DOHH2 (cell line): ENCODE data around the gene VWF.
"Not testable (repeated sequence)": the region's sequence is repeated elsewhere in the genome, so short reads cannot be mapped to it uniquely, and the experiment has no call there.

ENCODE experiments used
- H3F3A ChIP-seq: fragments of 200-600 bp; sonication (generic), shearing (Covaris generic); 2 replicates; pipeline ENCODE4 v1.6.0; 2016; ENCODE audit warnings: antibody characterized with exemption, mild to moderate bottlenecking; ENCODE audit not compliant: control insufficient read depth, insufficient read depth
- H3K27ac ChIP-seq: fragments of 200-600 bp; sonication (generic); 2 replicates; pipeline ENCODE4 v1.5.1; 2014; ENCODE audit warnings: low read depth, mild to moderate bottlenecking, low read length, moderate library complexity
- H3K27me3 ChIP-seq: fragments of 200-600 bp; sonication (generic); 2 replicates; pipeline ENCODE4 v1.6.1; 2014; ENCODE audit warnings: mild to moderate bottlenecking, low read length, mixed read lengths; ENCODE audit not compliant: control insufficient read depth
- H3K36me3 ChIP-seq: fragments of 200-600 bp; sonication (generic); 2 replicates; pipeline ENCODE4 v1.6.1; 2014; ENCODE audit warnings: mild to moderate bottlenecking, low read length, moderate library complexity, mixed read lengths; ENCODE audit not compliant: control insufficient read depth
- H3K4me1 ChIP-seq: fragments of 200-600 bp; sonication (generic); 2 replicates; pipeline ENCODE4 v1.6.1; 2014; ENCODE audit warnings: mild to moderate bottlenecking, low read length, mixed read lengths; ENCODE audit not compliant: control insufficient read depth
- H3K4me2 ChIP-seq: fragments of 200-600 bp; sonication (generic); 2 replicates; pipeline ENCODE4 v1.6.0; 2014; ENCODE audit warnings: mild to moderate bottlenecking, low read length, moderate library complexity
- H3K4me3 ChIP-seq: fragments of 200-600 bp; sonication (generic); 2 replicates; pipeline ENCODE4 v1.5.1; 2014; ENCODE audit warnings: mild to moderate bottlenecking, low read length, mixed read lengths
- H3K79me2 ChIP-seq: fragments of 200-600 bp; sonication (generic); 2 replicates; pipeline ENCODE4 v1.6.1; 2014; ENCODE audit warnings: mild to moderate bottlenecking, low read length, mixed read lengths; ENCODE audit not compliant: control insufficient read depth
- H3K9me2 ChIP-seq: fragments of 200-600 bp; sonication (generic); replicated peaks from 2 replicates; pipeline ENCODE4 v1.6.1; 2014; ENCODE audit warnings: mild to moderate bottlenecking, low read length, mixed read lengths; ENCODE audit not compliant: control insufficient read depth
- H3K9me3 ChIP-seq: fragments of 200-600 bp; sonication (generic); 2 replicates; pipeline ENCODE4 v1.6.1; 2014; ENCODE audit warnings: antibody characterized with exemption, low read length, mixed read lengths; ENCODE audit not compliant: control insufficient read depth, insufficient read depth
- H4K20me1 ChIP-seq: fragments of 200-600 bp; sonication (generic); 2 replicates; pipeline ENCODE4 v1.6.0; 2014; ENCODE audit warnings: low read depth, mild to moderate bottlenecking, antibody characterized with exemption, low read length, moderate library complexity; ENCODE audit not compliant: control insufficient read depth, insufficient read depth
- CTCF ChIP-seq: fragments of 200-600 bp; sonication (generic); IDR thresholded peaks from one replicate; pipeline ENCODE4 v1.5.1; 2014; ENCODE audit warnings: antibody characterized with exemption, mild to moderate bottlenecking, low read depth, low read length; ENCODE audit not compliant: poor library complexity, severe bottlenecking
- EZH2phosphoT487 ChIP-seq: fragments of 200-600 bp; sonication (generic); IDR thresholded peaks from 2 replicates; pipeline ENCODE4 v1.6.1; 2017; ENCODE audit warnings: borderline replicate concordance, mild to moderate bottlenecking, antibody characterized with exemption, low read length, moderate library complexity, mixed read lengths

VWF gene

DNA sequence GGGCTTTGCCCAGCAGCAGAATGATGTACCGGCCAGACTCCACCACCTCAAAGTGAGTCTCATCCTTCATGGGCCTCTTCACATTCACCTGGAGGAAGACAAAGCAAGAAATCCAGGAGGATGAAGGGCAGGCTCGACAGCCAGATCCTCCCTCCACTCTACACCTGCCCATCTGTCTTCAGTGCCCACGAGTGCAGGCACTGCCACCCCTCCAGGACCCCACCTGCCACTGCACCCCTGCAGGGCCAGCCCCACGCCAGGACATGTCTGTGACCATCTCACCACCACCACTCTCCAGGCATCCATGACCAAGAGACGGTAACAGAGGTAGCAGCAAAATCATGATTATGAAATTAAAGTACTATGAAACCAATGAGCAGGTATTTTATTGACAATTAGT lies 95.1 kb downstream of the VWF start:
- no peaks in the 10 kb centered on the region for H3K9me3 ChIP-seq
- no peaks in the 10 kb centered on the region for H4K20me1 ChIP-seq
- no peaks in the 10 kb centered on the region for H3K9me2 ChIP-seq
- H3K4me2 ChIP-seq: no peak overlapping the region
- H3K4me3 ChIP-seq: no peak overlapping the region
- no peak for TF ChIP-seq CTCF
- no peak for TF ChIP-seq EZH2phosphoT487
- H3K79me2 ChIP-seq: no peaks in the 10 kb centered on the region
- H3F3A ChIP-seq: no peaks in the 10 kb centered on the region
- H3K36me3 ChIP-seq: no peaks in the 10 kb centered on the region
- no peak overlapping the region for H3K27ac ChIP-seq
- no peaks in the 10 kb centered on the region for H3K4me1 ChIP-seq
- H3K27me3 ChIP-seq: peaks cover 18% of the 10 kb centered on the region

DNA sequence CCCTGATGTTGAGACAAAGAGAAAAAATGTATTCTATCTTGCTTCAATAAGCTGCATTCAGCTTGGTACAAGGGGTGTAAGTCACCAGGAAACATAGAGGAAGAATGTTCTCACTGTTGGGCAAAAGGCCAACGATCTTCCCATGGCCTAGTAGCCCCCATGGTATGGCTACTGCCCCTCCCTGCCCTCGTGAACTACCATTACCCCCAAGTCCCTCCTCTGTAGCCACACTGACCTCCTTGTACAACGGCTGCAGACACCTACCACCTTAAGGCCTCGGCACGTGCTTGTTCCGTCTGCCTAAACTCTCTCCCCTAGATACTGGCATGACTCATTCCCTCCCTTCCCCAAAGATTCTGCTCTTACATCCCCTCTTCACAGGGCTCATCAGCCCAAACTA lies 97.5 kb downstream of the VWF start:
- Histone ChIP-seq H3K4me1 (no peaks in the 10 kb centered on the region), H3K36me3 (no peaks in the 10 kb centered on the region), H3K9me2 (no peaks in the 10 kb centered on the region), H3K27me3 (peaks cover 18% of the 10 kb centered on the region), H3K27ac (no peak overlapping the region), H3F3A (no peaks in the 10 kb centered on the region), H3K79me2 (no peaks in the 10 kb centered on the region), H3K4me3 (no peak overlapping the region), H3K9me3 (no peaks in the 10 kb centered on the region), H4K20me1 (no peaks in the 10 kb centered on the region), H3K4me2 (no peak overlapping the region)
- TF ChIP-seq CTCF (no peak), EZH2phosphoT487 (no peak)

GRCh38 chr12:6025703-6026298 lies 98.7 kb downstream of the VWF start:
- H3F3A ChIP-seq, H3K79me2 ChIP-seq, H3K27ac ChIP-seq, H3K4me2 ChIP-seq, H3K9me3 ChIP-seq, H3K36me3 ChIP-seq, H4K20me1 ChIP-seq, H3K4me1 ChIP-seq, H3K9me2 ChIP-seq, H3K4me3 ChIP-seq: not testable (repeated sequence)
- peaks cover 18% of the 10 kb centered on the region for H3K27me3 ChIP-seq

DNA sequence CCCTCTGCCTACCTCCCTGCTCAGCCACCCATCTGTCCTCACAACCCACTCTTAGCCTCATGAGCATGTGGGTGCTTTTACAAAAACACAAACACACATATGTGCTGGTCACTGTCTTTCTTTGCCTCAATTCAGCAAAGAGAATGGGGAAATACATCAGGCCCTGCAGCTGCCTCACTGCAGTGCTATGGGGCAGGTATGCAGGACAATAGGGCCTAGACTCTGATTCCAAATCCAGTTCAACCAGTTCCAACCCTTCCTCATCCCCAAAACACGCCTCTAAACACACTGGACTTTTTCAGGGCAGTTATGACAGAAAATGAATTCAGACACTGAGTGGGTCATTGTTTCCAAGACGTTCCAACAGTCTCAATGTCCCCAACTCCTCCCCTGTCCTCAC lies 100.4 kb downstream of the VWF start:
- H3K9me3 ChIP-seq, H3K9me2 ChIP-seq, H3K4me1 ChIP-seq, H3K4me3 ChIP-seq, H3K27ac ChIP-seq, H3K36me3 ChIP-seq, H3K4me2 ChIP-seq, H3K27me3 ChIP-seq, H3K79me2 ChIP-seq, H4K20me1 ChIP-seq, H3F3A ChIP-seq: not testable (repeated sequence)
